ENCODE data around the gene CD300H.
A peak's percentile ranks its signal among the peaks of the same experiment; 100 is the strongest.

Gene CD300H

DNA sequence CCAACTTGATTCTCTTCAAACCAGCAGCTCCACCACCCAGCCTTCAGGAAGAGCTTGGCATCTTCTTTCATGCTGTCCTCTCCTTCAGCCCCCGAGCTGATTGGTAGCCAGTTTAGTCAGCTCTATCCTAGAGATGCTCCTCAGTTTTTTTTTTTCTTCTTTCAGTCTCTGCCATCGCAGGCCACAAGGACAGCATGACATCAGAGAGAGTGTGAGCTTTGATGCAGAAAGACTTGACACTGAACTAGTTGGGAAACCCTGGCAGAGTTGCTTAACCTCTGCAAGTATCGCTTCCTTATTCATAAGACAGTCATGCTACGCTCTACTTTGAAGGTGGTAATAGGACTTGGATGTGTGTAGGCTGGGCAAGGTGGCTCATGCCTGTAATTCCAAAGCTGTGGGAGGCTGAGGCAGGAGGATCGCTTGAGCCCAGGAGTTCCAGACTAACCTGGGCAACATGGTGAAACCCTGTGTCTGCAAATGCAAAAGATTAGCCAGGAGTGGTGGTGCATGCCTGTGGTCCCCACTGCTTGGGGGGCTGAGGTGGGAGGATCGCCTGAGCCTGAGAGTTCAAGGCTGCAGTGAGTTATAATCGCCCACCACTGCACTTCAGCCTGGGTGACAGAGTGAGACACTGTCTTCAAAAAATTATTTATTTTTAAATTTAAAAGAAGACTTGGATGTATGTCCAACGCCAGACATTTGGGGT is 38.7 kb downstream of the CD300H start:
- Histone ChIP-seq H3K9me3 (ENCODE audit: control insufficient read depth in 1 of 2, low read length in 2 of 2) (no peaks in the 10 kb centered on the region), H3K27me3 (ENCODE audit: control insufficient read depth in 1 of 2, insufficient read depth in 2 of 2, low read length in 2 of 2) (peaks cover 0 to 2% of the 10 kb centered on the region in 2 donors), H3K36me3 (ENCODE audit: control insufficient read depth in 1 of 2, insufficient read depth in 2 of 2, low read length in 2 of 2) (no peaks in the 10 kb centered on the region), H3K9ac (ENCODE audit: low read depth in 1 of 2, low read length in 2 of 2) (no peak overlapping the region), H3K27ac (ENCODE audit: low read depth, low read length) (no peak overlapping the region), H3K4me3 (ENCODE audit: low read depth in 1 of 2, low read length in 2 of 2) (no peak overlapping the region), H3K4me1 (ENCODE audit: control insufficient read depth in 1 of 2, insufficient read depth in 2 of 2, low read length in 2 of 2) (no peaks in the 10 kb centered on the region)

DNA sequence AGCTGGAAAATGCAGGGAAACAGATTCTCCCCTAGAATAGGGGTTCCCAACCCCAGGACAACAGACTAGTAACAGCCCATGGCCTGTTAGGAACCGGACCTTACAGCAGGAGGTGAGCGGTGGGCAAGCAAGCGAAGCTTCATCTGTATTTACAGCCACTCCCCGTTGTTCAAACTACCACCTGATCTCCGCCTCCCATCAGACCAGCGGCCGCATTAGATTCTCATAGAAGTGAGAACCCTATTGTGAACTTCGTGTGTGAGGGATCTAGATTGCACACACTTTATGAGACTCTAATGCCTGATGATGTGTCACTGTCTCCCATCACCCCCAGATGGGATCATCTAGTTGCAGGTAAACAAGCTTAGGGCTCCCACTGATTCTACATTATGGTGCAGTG is 39.6 kb downstream of the CD300H start:
- Histone ChIP-seq H3K36me3 (ENCODE audit: control insufficient read depth in 1 of 2, insufficient read depth in 2 of 2, low read length in 2 of 2) (no peaks in the 10 kb centered on the region), H3K9ac (ENCODE audit: low read depth in 1 of 2, low read length in 2 of 2) (no peak overlapping the region), H3K27me3 (ENCODE audit: control insufficient read depth in 1 of 2, insufficient read depth in 2 of 2, low read length in 2 of 2) (peaks cover 0 to 2% of the 10 kb centered on the region in 2 donors), H3K9me3 (ENCODE audit: control insufficient read depth in 1 of 2, low read length in 2 of 2) (no peaks in the 10 kb centered on the region), H3K27ac (ENCODE audit: low read depth, low read length) (no peak overlapping the region), H3K4me1 (ENCODE audit: control insufficient read depth in 1 of 2, insufficient read depth in 2 of 2, low read length in 2 of 2) (no peaks in the 10 kb centered on the region), H3K4me3 (ENCODE audit: low read depth in 1 of 2, low read length in 2 of 2) (no peak overlapping the region)

DNA sequence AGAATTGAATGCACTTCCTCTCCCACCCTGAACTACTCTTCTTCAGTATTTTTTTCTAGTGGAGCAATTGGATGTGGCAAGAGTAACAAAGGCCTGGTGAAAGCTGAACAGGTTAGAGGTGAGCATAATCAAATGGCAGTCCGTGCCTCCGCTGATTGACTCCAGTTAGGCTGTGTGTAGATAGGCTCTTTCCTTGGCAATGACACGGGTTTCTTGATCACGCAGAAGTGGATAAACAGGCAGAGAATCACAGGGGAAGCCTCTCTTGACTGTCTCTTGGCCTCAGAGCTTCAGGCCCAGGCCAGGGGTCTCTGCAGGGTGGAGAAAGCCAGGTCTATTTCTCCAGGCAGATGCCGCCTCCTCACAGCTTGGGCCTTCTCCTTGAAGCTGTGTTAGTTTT is 40.2 kb downstream of the CD300H start:
- Histone ChIP-seq H3K27ac (ENCODE audit: low read depth, low read length) (no peak overlapping the region), H3K4me3 (ENCODE audit: low read depth in 1 of 2, low read length in 2 of 2) (no peak overlapping the region), H3K36me3 (ENCODE audit: control insufficient read depth in 1 of 2, insufficient read depth in 2 of 2, low read length in 2 of 2) (no peaks in the 10 kb centered on the region), H3K27me3 (ENCODE audit: control insufficient read depth in 1 of 2, insufficient read depth in 2 of 2, low read length in 2 of 2) (peaks cover 0 to 2% of the 10 kb centered on the region in 2 donors), H3K4me1 (ENCODE audit: control insufficient read depth in 1 of 2, insufficient read depth in 2 of 2, low read length in 2 of 2) (no peaks in the 10 kb centered on the region), H3K9me3 (ENCODE audit: control insufficient read depth in 1 of 2, low read length in 2 of 2) (no peaks in the 10 kb centered on the region), H3K9ac (ENCODE audit: low read depth in 1 of 2, low read length in 2 of 2) (no peak overlapping the region)

DNA sequence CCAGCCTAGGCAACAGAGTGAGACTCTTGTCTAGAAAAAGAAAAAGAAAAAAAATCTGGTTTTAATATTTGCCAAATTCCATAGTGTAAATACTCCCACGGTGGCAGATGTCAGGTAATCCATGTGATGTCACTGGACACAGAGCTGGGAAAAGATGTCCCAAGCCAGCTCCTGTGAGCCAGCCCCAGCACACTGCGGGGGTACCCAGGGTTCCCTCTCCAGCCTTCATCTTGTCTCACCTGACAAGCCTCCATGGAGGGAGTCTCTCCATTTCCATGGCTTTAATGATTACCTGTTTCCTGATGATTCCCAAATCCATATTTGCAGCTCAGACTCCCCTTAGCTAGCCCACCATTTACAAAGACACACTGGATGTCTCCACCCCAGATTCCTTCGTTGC is 40.6 kb downstream of the CD300H start:
- no peaks in the 10 kb centered on the region for H3K36me3 ChIP-seq (ENCODE audit: control insufficient read depth in 1 of 2, insufficient read depth in 2 of 2, low read length in 2 of 2)
- no peak overlapping the region for H3K4me3 ChIP-seq (ENCODE audit: low read depth in 1 of 2, low read length in 2 of 2)
- H3K9ac ChIP-seq (ENCODE audit: low read depth in 1 of 2, low read length in 2 of 2), result no peak overlapping the region
- H3K4me1 ChIP-seq (ENCODE audit: control insufficient read depth in 1 of 2, insufficient read depth in 2 of 2, low read length in 2 of 2), result no peaks in the 10 kb centered on the region
- no peaks in the 10 kb centered on the region for H3K9me3 ChIP-seq (ENCODE audit: control insufficient read depth in 1 of 2, low read length in 2 of 2)
- H3K27ac ChIP-seq (ENCODE audit: low read depth, low read length), result no peak overlapping the region
- H3K27me3 ChIP-seq (ENCODE audit: control insufficient read depth in 1 of 2, insufficient read depth in 2 of 2, low read length in 2 of 2), result peaks cover 0 to 2% of the 10 kb centered on the region in 2 donors

DNA sequence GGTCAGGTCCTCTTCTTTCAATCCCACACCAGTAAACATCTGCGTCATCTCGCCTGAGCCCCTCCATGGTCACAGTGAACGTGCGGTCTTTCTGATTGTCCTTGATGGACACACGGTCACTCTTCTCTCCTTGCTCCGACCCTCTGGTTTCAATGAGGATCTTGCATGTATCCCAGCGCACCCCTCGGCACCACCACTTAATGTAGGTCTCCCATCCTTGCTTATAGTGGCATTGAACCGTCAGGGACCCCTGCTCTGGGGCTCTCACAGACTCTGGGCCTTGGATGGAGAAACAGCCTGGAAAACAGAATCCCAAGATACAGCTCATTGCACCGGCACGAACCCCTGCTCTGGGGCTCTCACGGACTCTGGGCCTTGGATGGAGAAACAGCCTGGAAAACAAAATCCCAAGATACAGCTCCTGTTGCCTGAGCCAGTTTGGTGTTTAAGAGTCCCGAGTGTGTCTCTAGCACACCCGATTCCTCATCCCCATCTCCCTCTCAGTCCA is 41.5 kb downstream of the CD300H start:
- Histone ChIP-seq H3K4me3 (ENCODE audit: low read depth in 1 of 2, low read length in 2 of 2) (no peak overlapping the region), H3K9me3 (ENCODE audit: control insufficient read depth in 1 of 2, low read length in 2 of 2) (no peaks in the 10 kb centered on the region), H3K27ac (ENCODE audit: low read depth, low read length) (no peak overlapping the region), H3K27me3 (ENCODE audit: control insufficient read depth in 1 of 2, insufficient read depth in 2 of 2, low read length in 2 of 2) (peaks cover 0 to 2% of the 10 kb centered on the region in 2 donors), H3K4me1 (ENCODE audit: control insufficient read depth in 1 of 2, insufficient read depth in 2 of 2, low read length in 2 of 2) (no peaks in the 10 kb centered on the region), H3K9ac (ENCODE audit: low read depth in 1 of 2, low read length in 2 of 2) (no peak overlapping the region), H3K36me3 (ENCODE audit: control insufficient read depth in 1 of 2, insufficient read depth in 2 of 2, low read length in 2 of 2) (no peaks in the 10 kb centered on the region)

DNA sequence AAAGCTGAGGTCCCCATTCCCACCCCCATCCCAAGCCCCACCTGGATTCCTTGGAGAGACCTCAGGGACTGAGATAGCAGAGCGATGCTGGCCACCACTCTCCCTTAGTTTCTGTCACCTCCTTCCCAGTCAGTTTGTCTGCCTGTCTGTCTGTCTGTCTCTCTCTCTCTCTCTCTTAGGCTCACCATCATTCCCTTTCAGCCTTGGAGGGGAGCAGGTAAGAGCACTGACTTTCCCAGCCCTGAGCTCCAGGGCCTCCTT is 41.9 kb downstream of the CD300H start:
- H3K27me3 ChIP-seq (ENCODE audit: control insufficient read depth in 1 of 2, insufficient read depth in 2 of 2, low read length in 2 of 2), result peaks cover 0 to 2% of the 10 kb centered on the region in 2 donors
- no peaks in the 10 kb centered on the region for H3K4me1 ChIP-seq (ENCODE audit: control insufficient read depth in 1 of 2, insufficient read depth in 2 of 2, low read length in 2 of 2)
- H3K4me3 ChIP-seq (ENCODE audit: low read depth in 1 of 2, low read length in 2 of 2), result no peak overlapping the region
- no peaks in the 10 kb centered on the region for H3K9me3 ChIP-seq (ENCODE audit: control insufficient read depth in 1 of 2, low read length in 2 of 2)
- H3K9ac ChIP-seq (ENCODE audit: low read depth in 1 of 2, low read length in 2 of 2), result no peak overlapping the region
- H3K27ac ChIP-seq (ENCODE audit: low read depth, low read length), result no peak overlapping the region
- no peaks in the 10 kb centered on the region for H3K36me3 ChIP-seq (ENCODE audit: control insufficient read depth in 1 of 2, insufficient read depth in 2 of 2, low read length in 2 of 2)

DNA sequence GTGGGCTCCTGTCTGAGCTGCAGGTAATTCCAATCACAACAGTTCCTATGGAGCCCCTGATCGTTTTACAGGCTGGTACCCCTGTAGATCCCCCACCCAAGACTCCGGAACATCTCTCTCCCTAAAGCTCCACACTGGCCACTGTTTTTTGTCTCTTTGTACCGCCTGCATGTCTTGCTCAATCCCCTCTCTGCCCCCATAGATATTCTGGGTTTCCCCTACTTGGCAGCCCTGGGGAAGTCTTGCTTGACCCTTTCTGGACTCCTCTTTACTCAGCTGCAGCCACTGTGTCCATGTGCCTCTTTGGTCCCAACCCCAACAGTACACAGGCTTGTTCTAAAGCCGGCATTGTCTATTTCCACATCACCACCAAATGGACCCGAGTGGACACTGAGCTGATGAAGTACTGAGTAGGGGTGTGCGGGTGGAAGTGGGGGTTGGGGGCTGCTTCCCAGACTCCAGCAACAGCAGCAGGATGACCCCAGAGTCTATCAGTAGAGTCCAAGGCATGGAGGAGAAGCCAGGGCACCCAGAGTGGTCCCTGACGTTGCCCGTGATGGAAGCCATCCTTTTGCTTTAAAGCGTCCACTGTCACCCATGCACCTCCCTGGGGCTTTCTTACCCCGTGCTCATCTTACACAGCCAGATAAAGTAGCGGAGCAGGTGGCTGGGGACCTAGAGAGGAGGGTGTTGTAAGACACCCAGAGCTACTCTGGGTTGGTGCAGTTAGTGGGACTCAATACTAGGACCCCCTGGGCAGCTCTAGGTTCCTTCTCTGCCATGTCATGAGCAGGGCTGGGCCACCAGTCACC is 42.5 kb downstream of the CD300H start:
- Histone ChIP-seq H3K9me3 (ENCODE audit: control insufficient read depth in 1 of 2, low read length in 2 of 2) (no peaks in the 10 kb centered on the region), H3K4me3 (ENCODE audit: low read depth in 1 of 2, low read length in 2 of 2) (no peak overlapping the region), H3K27me3 (ENCODE audit: control insufficient read depth in 1 of 2, insufficient read depth in 2 of 2, low read length in 2 of 2) (peaks cover 0 to 2% of the 10 kb centered on the region in 2 donors), H3K36me3 (ENCODE audit: control insufficient read depth in 1 of 2, insufficient read depth in 2 of 2, low read length in 2 of 2) (no peaks in the 10 kb centered on the region), H3K27ac (ENCODE audit: low read depth, low read length) (no peak overlapping the region), H3K9ac (ENCODE audit: low read depth in 1 of 2, low read length in 2 of 2) (no peak overlapping the region), H3K4me1 (ENCODE audit: control insufficient read depth in 1 of 2, insufficient read depth in 2 of 2, low read length in 2 of 2) (no peaks in the 10 kb centered on the region)

DNA sequence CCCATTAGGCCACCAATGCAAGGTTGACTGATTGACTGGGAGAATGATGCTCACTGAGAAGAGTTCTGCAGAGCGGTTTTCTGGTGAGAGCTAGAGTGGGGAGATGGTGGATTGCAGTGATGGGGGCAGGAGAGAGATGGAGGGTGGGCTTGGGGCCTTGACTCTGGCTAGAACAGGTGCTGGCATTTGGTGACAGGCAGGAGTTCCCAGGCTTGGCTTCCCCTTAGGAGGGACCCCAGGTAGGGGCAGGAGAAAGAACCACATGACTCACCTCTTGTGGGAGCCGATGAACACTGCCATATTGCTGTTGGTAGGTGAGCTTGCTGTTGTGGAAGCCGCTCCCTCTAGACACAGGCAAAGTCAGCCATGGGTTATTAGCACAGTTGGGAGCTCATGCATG is 44.0 kb downstream of the CD300H start:
- H3K4me1 ChIP-seq (ENCODE audit: control insufficient read depth in 1 of 2, insufficient read depth in 2 of 2, low read length in 2 of 2), result no peaks in the 10 kb centered on the region
- peaks cover 0 to 2% of the 10 kb centered on the region in 2 donors for H3K27me3 ChIP-seq (ENCODE audit: control insufficient read depth in 1 of 2, insufficient read depth in 2 of 2, low read length in 2 of 2)
- H3K27ac ChIP-seq (ENCODE audit: low read depth, low read length), result no peak overlapping the region
- H3K9me3 ChIP-seq (ENCODE audit: control insufficient read depth in 1 of 2, low read length in 2 of 2), result peaks cover 0 to 5% of the 10 kb centered on the region in 2 donors
- no peaks in the 10 kb centered on the region for H3K36me3 ChIP-seq (ENCODE audit: control insufficient read depth in 1 of 2, insufficient read depth in 2 of 2, low read length in 2 of 2)
- H3K9ac ChIP-seq (ENCODE audit: low read depth in 1 of 2, low read length in 2 of 2), result no peak overlapping the region
- H3K4me3 ChIP-seq (ENCODE audit: low read depth in 1 of 2, low read length in 2 of 2), result no peak overlapping the region

DNA sequence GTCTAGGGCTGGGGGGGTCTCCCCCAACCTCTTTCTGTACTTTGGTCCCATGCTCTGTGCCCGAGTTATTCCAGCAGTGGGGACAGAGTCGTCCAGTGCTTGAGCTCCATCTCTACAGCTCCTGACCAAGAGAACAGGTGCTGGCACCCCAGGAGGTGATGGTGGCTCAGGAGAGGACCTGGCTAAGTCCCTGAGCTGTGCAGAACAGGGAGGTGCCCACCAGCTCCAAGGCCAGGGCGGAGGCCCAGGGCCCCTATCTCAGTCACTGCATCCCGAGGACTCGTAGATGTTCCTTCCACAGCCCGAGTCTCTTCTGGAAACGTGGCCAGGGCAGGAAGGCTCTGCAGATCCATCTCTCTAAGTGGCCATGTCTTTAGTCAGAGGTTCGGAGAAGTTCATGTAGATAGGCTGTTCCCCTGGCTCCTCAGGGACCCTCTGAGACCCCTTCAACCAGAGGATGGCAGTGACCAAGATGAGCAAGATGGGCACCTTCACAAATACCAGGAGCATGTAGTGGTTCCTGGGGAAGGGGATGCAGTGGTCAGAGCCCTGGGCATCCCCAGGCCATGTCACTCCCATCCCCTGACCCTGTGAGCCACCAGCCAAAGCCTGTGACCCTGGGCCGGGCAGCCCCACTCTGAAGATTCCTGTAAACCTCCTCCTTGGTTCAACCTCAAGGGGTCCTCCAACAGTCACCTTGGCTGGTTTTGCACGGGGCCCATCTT is 44.8 kb downstream of the CD300H start:
- Histone ChIP-seq H3K4me3 (ENCODE audit: low read depth in 1 of 2, low read length in 2 of 2) (no peak overlapping the region), H3K27ac (ENCODE audit: low read depth, low read length) (no peak overlapping the region), H3K9me3 (ENCODE audit: control insufficient read depth in 1 of 2, low read length in 2 of 2) (peaks cover 0 to 5% of the 10 kb centered on the region in 2 donors), H3K27me3 (ENCODE audit: control insufficient read depth in 1 of 2, insufficient read depth in 2 of 2, low read length in 2 of 2) (peaks cover 0 to 2% of the 10 kb centered on the region in 2 donors), H3K9ac (ENCODE audit: low read depth in 1 of 2, low read length in 2 of 2) (no peak overlapping the region), H3K36me3 (ENCODE audit: control insufficient read depth in 1 of 2, insufficient read depth in 2 of 2, low read length in 2 of 2) (no peaks in the 10 kb centered on the region), H3K4me1 (ENCODE audit: control insufficient read depth in 1 of 2, insufficient read depth in 2 of 2, low read length in 2 of 2) (no peaks in the 10 kb centered on the region)

DNA sequence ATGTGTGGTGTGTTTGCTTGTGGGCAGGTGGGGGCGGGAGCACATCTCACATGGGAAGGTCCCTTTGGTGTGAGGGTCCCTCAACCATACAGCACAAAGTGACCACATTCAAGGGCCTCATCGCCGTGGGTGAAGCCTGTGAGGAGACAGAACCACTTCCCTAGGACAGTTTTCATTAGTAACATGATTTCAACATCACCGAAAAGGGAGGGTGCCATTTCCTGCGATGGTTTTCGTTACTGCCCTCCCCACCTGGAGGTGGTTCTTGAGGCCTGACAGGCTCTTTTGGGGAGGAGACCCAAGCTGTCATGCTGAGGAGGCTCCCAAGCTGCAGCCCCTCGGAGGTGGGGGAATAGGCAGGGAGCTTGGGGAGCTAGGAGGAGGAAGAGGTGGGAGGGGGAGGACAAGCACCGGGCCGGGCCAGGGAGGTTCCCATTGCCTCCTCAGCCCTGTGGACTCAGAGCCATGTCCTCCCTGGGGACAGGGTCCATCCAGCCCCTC is 45.6 kb downstream of the CD300H start:
- H3K9me3 ChIP-seq (ENCODE audit: control insufficient read depth in 1 of 2, low read length in 2 of 2), result peaks cover 0 to 5% of the 10 kb centered on the region in 2 donors
- peak overlapping the region; percentile 62 for H3K27ac ChIP-seq (ENCODE audit: low read depth, low read length)
- peaks cover 0 to 2% of the 10 kb centered on the region in 2 donors for H3K27me3 ChIP-seq (ENCODE audit: control insufficient read depth in 1 of 2, insufficient read depth in 2 of 2, low read length in 2 of 2)
- H3K4me3 ChIP-seq (ENCODE audit: low read depth in 1 of 2, low read length in 2 of 2), result no peak overlapping the region
- H3K4me1 ChIP-seq (ENCODE audit: control insufficient read depth in 1 of 2, insufficient read depth in 2 of 2, low read length in 2 of 2), result no peaks in the 10 kb centered on the region
- H3K9ac ChIP-seq (ENCODE audit: low read depth in 1 of 2, low read length in 2 of 2), result no peak overlapping the region
- no peaks in the 10 kb centered on the region for H3K36me3 ChIP-seq (ENCODE audit: control insufficient read depth in 1 of 2, insufficient read depth in 2 of 2, low read length in 2 of 2)

Measured in duodenal mucosa (tissue), 2 donors.